Liver (tissue), 9 donors: ENCODE results near the gene VEGFB. TPM values are rescaled to one million over a fixed set of nuclear protein-coding genes. Genes with fewer than 3 reads are reported as not detected.
A peak's percentile ranks its signal among the peaks of the same experiment; 100 is the strongest.

Experiments used
- DNase-seq: peaks from one replicate; pipeline ENCODE4 v3.0.0-alpha.2; 2017; ENCODE audit warnings: low spot score
- H3K27ac ChIP-seq, 2 donors: one replicate each; pipeline ENCODE4 v1.7.0; 2013; ENCODE audit warnings: inconsistent platforms in 2 of 2, low read length in 2 of 2, control low read depth in 1 of 2, low read depth in 1 of 2, mild to moderate bottlenecking in 1 of 2
- H3K27me3 ChIP-seq, 4 donors: one replicate each; pipeline versions ENCODE4 v1.6.1 to v1.7.0; 2013; ENCODE audit warnings: low read length in 3 of 4, inconsistent platforms in 1 of 4, mild to moderate bottlenecking in 1 of 4, moderate library complexity in 1 of 4; ENCODE audit not compliant: control insufficient read depth in 4 of 4, insufficient read depth in 4 of 4
- H3K36me3 ChIP-seq, 4 donors: one replicate each; pipeline versions ENCODE4 v1.6.1 to v1.7.0; 2013; ENCODE audit warnings: low read length in 3 of 4, mild to moderate bottlenecking in 3 of 4, low read depth in 1 of 4, moderate library complexity in 1 of 4; ENCODE audit not compliant: control insufficient read depth in 4 of 4, insufficient read depth in 3 of 4
- H3K4me1 ChIP-seq, 4 donors: one replicate each; pipeline versions ENCODE4 v1.6.1 to v1.7.0; 2013; ENCODE audit warnings: low read length in 3 of 4, mild to moderate bottlenecking in 3 of 4, moderate library complexity in 1 of 4; ENCODE audit not compliant: control insufficient read depth in 4 of 4, insufficient read depth in 4 of 4
- H3K4me3 ChIP-seq, 3 donors: one replicate each; pipeline versions ENCODE4 v1.6.1 to v1.7.0; 2013; ENCODE audit warnings: low read length in 3 of 3, control low read depth in 1 of 3, low read depth in 1 of 3, mild to moderate bottlenecking in 1 of 3
- H3K9ac ChIP-seq, 2 donors: one replicate each; pipeline ENCODE4 v1.7.0; 2013; ENCODE audit warnings: low read length in 2 of 2, mild to moderate bottlenecking in 2 of 2, moderate library complexity in 2 of 2, control low read depth in 1 of 2, low read depth in 1 of 2
- H3K9me3 ChIP-seq, 4 donors: one replicate each; pipeline versions ENCODE4 v1.6.1 to v1.7.0; 2013; ENCODE audit warnings: low read length in 3 of 4; ENCODE audit not compliant: control insufficient read depth in 4 of 4
- FOXA1 ChIP-seq: IDR thresholded peaks from 2 replicates; pipeline ENCODE4 v1.6.1; 2016; ENCODE audit warnings: antibody characterized with exemption
- FOXA2 ChIP-seq: IDR thresholded peaks from 2 replicates; pipeline ENCODE4 v1.6.1; 2016; ENCODE audit warnings: antibody characterized with exemption
- GABPA ChIP-seq, 2 donors: IDR thresholded peaks in 1 of 2; conservative IDR thresholded peaks in 1 of 2; 2 replicates each; pipeline ENCODE4 v1.6.1; 2016; ENCODE audit warnings: antibody characterized with exemption in 2 of 2, mild to moderate bottlenecking in 1 of 2, moderate library complexity in 1 of 2
- HNF4A ChIP-seq, 2 donors: conservative IDR thresholded peaks; 2 replicates each; pipeline ENCODE4 v1.6.1; 2016; ENCODE audit warnings: antibody characterized with exemption in 2 of 2, mild to moderate bottlenecking in 2 of 2
- HNF4G ChIP-seq: IDR thresholded peaks from 2 replicates; pipeline ENCODE4 v1.6.1; 2016; ENCODE audit warnings: antibody characterized with exemption
- NR2F2 ChIP-seq: IDR thresholded peaks from 2 replicates; pipeline ENCODE4 v1.6.1; 2016; ENCODE audit warnings: antibody characterized with exemption
- RAD21 ChIP-seq, 2 donors: IDR thresholded peaks; 2 replicates each; pipeline ENCODE4 v1.6.1; 2016; ENCODE audit warnings: antibody characterized with exemption in 2 of 2, mild to moderate bottlenecking in 2 of 2
- RXRA ChIP-seq, 2 donors: IDR thresholded peaks; 2 replicates each; pipeline ENCODE4 v1.6.1; 2017 to 2018; ENCODE audit warnings: antibody characterized with exemption in 2 of 2, mild to moderate bottlenecking in 1 of 2
- SP1 ChIP-seq: IDR thresholded peaks from 2 replicates; pipeline ENCODE4 v1.6.1; 2018; ENCODE audit warnings: antibody characterized with exemption, mild to moderate bottlenecking
- YY1 ChIP-seq: IDR thresholded peaks from 2 replicates; pipeline ENCODE4 v1.6.1; 2016; ENCODE audit warnings: antibody characterized with exemption, mild to moderate bottlenecking
- WGBS: extraction: QIAGEN DNeasy Blood & Tissue Kit; methylation state at CpG from one replicate; pipeline ENCODE4 v1.1.7; 2013; 5-methylcytosine and 5-hydroxymethylcytosine counted together
- polyA plus RNA-seq, 2 donors: library from polyadenylated mRNA; stranded (reverse) in 1 of 2; unstranded in 1 of 2; fragments of 200-250 nt in 1 of 2; fragments of >200 nt in 1 of 2; fragmentation: Nextera tagmentation in 1 of 2; extraction: Ambion mirVana in 1 of 2; gene quantifications; one replicate each; pipeline versions ENCODE4 v1.2.1 to v1.2.3, GENCODE V29; 2013 to 2015
- total RNA-seq, 2 donors: library from RNA; depleted of rRNA; stranded (reverse); fragments of >200 nt; gene quantifications; one replicate each; pipeline ENCODE4 v1.2.3, GENCODE V29; 2014
- TF ChIP-seq, protein P1 (sequence below): IDR thresholded peaks from 2 replicates; pipeline ENCODE4 v1.6.1; 2016; ENCODE audit warnings: antibody characterized with exemption
- TF ChIP-seq, protein P2 (sequence below): IDR thresholded peaks from 2 replicates; pipeline ENCODE4 v1.6.1; 2016; ENCODE audit warnings: antibody characterized with exemption, mild to moderate bottlenecking
- TF ChIP-seq, protein P3 (sequence below): fragments of 150-350 bp; IDR thresholded peaks from 2 replicates; pipeline ENCODE4 v1.5.1; 2017; ENCODE audit warnings: improper control_type of control experiment, low read depth, low read length; ENCODE audit not compliant: missing input control
- TF ChIP-seq, protein P4 (sequence below): IDR thresholded peaks from 2 replicates; pipeline ENCODE4 v1.6.1; 2016; ENCODE audit warnings: antibody characterized with exemption
- donor health status: healthy.
- donor health status: healthy.
- donor health status: healthy.
- donor health status: healthy.
- donor health status: healthy.

The VEGFB gene
- total and polyA plus RNA-seq, 4 donors: 3.6 to 17.3 (median 10.7) TPM

DNA sequence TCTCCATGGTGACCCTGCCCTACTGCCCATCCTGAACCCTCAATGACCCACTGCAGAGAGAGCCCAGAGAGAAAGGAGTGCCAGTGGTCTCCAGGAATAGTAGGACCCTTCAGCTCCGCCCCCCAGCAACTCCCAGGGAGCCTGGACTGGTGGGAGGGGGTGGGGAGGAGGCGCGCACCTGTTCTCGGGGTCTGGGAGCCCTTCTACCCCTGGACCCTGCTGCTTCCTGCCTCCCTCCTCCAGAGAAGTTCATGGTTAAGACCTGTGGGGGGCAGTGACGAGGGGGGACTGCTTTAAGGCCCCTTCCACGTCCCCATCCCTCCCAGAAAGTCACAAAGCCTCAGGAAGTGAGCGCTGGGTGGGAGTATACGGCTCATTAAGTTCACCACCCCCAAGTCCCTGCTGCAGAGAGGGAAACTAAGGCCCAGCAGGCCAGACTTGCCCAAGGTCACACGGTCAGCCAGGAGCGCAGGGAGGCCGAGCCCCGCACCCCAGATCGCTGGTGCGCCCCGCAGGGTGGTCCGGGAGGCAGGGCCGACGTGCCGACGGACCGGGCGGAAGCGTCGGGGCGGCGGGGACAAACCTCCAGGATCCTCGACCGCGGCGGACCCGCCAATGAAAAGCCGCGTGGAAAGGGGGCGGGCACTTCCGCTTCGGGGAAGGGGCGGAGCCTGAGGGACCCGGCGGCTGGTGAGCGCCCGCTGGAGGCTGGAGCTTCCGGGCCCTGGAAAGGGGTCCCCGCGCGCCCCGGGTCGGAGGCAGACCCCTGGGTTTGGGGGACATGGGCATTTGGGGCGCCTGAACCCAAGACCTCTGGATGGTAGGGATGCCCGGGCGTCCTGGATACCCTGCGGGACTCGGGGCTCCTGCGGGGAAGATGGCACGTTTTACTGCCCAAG is 8.5 kb upstream of the VEGFB start, which contains the start of the genes NUDT22 and TRPT1:
NUDT22 (plus strand) TSS at position 667 of the 899 bp plus-strand sequence. CDS start 379 bp downstream, outside the sequence.
TRPT1 (minus strand) TSS at position 579 of the 899 bp plus-strand sequence; CDS start at position 253, 326 bp downstream.
- TF ChIP-seq RAD21 (IDR thresholded peaks at IDR 0.05): peak in 1 of 2 donors; percentile 23
- TF ChIP-seq SP1: peak; percentile 70
- no peak for TF ChIP-seq NR2F2
- TF ChIP-seq RXRA (IDR thresholded peaks at IDR 0.05): no peak
- TF ChIP-seq, protein P1, sequence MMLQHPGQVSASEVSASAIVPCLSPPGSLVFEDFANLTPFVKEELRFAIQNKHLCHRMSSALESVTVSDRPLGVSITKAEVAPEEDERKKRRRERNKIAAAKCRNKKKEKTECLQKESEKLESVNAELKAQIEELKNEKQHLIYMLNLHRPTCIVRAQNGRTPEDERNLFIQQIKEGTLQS: no peak
- TF ChIP-seq, protein P2, sequence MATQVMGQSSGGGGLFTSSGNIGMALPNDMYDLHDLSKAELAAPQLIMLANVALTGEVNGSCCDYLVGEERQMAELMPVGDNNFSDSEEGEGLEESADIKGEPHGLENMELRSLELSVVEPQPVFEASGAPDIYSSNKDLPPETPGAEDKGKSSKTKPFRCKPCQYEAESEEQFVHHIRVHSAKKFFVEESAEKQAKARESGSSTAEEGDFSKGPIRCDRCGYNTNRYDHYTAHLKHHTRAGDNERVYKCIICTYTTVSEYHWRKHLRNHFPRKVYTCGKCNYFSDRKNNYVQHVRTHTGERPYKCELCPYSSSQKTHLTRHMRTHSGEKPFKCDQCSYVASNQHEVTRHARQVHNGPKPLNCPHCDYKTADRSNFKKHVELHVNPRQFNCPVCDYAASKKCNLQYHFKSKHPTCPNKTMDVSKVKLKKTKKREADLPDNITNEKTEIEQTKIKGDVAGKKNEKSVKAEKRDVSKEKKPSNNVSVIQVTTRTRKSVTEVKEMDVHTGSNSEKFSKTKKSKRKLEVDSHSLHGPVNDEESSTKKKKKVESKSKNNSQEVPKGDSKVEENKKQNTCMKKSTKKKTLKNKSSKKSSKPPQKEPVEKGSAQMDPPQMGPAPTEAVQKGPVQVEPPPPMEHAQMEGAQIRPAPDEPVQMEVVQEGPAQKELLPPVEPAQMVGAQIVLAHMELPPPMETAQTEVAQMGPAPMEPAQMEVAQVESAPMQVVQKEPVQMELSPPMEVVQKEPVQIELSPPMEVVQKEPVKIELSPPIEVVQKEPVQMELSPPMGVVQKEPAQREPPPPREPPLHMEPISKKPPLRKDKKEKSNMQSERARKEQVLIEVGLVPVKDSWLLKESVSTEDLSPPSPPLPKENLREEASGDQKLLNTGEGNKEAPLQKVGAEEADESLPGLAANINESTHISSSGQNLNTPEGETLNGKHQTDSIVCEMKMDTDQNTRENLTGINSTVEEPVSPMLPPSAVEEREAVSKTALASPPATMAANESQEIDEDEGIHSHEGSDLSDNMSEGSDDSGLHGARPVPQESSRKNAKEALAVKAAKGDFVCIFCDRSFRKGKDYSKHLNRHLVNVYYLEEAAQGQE: peak; percentile 68
- no peak for TF ChIP-seq FOXA1
- TF ChIP-seq, protein P3, sequence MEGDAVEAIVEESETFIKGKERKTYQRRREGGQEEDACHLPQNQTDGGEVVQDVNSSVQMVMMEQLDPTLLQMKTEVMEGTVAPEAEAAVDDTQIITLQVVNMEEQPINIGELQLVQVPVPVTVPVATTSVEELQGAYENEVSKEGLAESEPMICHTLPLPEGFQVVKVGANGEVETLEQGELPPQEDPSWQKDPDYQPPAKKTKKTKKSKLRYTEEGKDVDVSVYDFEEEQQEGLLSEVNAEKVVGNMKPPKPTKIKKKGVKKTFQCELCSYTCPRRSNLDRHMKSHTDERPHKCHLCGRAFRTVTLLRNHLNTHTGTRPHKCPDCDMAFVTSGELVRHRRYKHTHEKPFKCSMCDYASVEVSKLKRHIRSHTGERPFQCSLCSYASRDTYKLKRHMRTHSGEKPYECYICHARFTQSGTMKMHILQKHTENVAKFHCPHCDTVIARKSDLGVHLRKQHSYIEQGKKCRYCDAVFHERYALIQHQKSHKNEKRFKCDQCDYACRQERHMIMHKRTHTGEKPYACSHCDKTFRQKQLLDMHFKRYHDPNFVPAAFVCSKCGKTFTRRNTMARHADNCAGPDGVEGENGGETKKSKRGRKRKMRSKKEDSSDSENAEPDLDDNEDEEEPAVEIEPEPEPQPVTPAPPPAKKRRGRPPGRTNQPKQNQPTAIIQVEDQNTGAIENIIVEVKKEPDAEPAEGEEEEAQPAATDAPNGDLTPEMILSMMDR: peak; percentile 18
- no peak for TF ChIP-seq FOXA2
- TF ChIP-seq, protein P4, sequence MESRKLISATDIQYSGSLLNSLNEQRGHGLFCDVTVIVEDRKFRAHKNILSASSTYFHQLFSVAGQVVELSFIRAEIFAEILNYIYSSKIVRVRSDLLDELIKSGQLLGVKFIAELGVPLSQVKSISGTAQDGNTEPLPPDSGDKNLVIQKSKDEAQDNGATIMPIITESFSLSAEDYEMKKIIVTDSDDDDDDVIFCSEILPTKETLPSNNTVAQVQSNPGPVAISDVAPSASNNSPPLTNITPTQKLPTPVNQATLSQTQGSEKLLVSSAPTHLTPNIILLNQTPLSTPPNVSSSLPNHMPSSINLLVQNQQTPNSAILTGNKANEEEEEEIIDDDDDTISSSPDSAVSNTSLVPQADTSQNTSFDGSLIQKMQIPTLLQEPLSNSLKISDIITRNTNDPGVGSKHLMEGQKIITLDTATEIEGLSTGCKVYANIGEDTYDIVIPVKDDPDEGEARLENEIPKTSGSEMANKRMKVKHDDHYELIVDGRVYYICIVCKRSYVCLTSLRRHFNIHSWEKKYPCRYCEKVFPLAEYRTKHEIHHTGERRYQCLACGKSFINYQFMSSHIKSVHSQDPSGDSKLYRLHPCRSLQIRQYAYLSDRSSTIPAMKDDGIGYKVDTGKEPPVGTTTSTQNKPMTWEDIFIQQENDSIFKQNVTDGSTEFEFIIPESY: no peak
- peak in 1 of 2 donors; percentile 88 for TF ChIP-seq GABPA (IDR thresholded peaks at IDR 0.05 in 1 of 2, conservative IDR thresholded peaks at IDR 0.05 in 1 of 2)
- TF ChIP-seq YY1: peak; percentile 44
- TF ChIP-seq HNF4A (conservative IDR thresholded peaks at IDR 0.05): no peak
- TF ChIP-seq HNF4G: no peak

More for the DNA sequence above, 8.5 kb upstream of the VEGFB start, which contains the start of the genes NUDT22 and TRPT1:
- 1% methylated on average over 54 of the region's 54 CpGs for WGBS
- DNase-seq: peak; percentile 95
- H3K4me3 ChIP-seq: peak within 1 kb of the TSS; percentile 51 to 97 (median 67)
- peak within 1 kb of the TSS; percentile 52 to 92 for H3K27ac ChIP-seq
- no peaks in the 10 kb centered on the region for H3K9me3 ChIP-seq
- H3K27me3 ChIP-seq: no peaks in the 10 kb centered on the region
- peak within 1 kb of the TSS; percentile 14 to 89 for H3K9ac ChIP-seq
- peaks cover 12 to 44% (median 28%) of the 10 kb centered on the region in 4 donors for H3K4me1 ChIP-seq
- H3K36me3 ChIP-seq: peaks cover 0 to 18% (median 6%) of the 10 kb centered on the region in 4 donors
